ENCODE data around the gene PARP16. TPM values are rescaled to one million over a fixed set of nuclear protein-coding genes. Genes with fewer than 3 reads are reported as not detected.

Gene PARP16
- total and polyA plus RNA-seq, 9 of the 15 experiments (the other 6 are each of a cell fraction or from before 2014, with no cell fraction given): 3.0 to 9.9 (median 5.8) TPM

DNA sequence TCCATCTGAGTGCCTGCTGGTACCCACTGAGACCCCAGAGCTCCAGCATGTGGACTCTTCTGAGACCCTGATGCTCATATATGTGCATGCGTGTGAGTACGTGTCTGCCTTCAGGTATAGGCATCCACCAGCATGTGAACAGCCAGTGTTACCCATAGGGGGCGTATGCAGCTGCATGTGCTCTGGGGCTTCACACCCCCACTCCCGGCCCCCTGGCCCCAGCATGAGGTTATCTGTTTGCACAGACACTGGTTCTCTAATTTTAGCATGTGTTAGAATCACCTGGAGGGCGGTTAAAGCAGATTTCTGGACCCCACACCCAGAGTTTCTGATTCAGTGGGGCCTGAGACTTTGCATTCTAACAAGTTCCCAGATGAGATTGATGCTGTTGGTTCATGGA is 74.6 kb downstream of the PARP16 start (continued):
- TF ChIP-seq CCNT2 (IDR thresholded peaks at IDR 0.05; ENCODE audit: borderline replicate concordance, extremely low read depth, insufficient read length, low read depth, low read length): no peak
- TF ChIP-seq, protein P1, sequence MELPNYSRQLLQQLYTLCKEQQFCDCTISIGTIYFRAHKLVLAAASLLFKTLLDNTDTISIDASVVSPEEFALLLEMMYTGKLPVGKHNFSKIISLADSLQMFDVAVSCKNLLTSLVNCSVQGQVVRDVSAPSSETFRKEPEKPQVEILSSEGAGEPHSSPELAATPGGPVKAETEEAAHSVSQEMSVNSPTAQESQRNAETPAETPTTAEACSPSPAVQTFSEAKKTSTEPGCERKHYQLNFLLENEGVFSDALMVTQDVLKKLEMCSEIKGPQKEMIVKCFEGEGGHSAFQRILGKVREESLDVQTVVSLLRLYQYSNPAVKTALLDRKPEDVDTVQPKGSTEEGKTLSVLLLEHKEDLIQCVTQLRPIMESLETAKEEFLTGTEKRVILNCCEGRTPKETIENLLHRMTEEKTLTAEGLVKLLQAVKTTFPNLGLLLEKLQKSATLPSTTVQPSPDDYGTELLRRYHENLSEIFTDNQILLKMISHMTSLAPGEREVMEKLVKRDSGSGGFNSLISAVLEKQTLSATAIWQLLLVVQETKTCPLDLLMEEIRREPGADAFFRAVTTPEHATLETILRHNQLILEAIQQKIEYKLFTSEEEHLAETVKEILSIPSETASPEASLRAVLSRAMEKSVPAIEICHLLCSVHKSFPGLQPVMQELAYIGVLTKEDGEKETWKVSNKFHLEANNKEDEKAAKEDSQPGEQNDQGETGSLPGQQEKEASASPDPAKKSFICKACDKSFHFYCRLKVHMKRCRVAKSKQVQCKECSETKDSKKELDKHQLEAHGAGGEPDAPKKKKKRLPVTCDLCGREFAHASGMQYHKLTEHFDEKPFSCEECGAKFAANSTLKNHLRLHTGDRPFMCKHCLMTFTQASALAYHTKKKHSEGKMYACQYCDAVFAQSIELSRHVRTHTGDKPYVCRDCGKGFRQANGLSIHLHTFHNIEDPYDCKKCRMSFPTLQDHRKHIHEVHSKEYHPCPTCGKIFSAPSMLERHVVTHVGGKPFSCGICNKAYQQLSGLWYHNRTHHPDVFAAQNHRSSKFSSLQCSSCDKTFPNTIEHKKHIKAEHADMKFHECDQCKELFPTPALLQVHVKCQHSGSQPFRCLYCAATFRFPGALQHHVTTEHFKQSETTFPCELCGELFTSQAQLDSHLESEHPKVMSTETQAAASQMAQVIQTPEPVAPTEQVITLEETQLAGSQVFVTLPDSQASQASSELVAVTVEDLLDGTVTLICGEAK (IDR thresholded peaks at IDR 0.05): no peak
- TF ChIP-seq, protein P1 (CRISPR knock-in tag; IDR thresholded peaks at IDR 0.05): no peak
- TF ChIP-seq, protein P2, sequence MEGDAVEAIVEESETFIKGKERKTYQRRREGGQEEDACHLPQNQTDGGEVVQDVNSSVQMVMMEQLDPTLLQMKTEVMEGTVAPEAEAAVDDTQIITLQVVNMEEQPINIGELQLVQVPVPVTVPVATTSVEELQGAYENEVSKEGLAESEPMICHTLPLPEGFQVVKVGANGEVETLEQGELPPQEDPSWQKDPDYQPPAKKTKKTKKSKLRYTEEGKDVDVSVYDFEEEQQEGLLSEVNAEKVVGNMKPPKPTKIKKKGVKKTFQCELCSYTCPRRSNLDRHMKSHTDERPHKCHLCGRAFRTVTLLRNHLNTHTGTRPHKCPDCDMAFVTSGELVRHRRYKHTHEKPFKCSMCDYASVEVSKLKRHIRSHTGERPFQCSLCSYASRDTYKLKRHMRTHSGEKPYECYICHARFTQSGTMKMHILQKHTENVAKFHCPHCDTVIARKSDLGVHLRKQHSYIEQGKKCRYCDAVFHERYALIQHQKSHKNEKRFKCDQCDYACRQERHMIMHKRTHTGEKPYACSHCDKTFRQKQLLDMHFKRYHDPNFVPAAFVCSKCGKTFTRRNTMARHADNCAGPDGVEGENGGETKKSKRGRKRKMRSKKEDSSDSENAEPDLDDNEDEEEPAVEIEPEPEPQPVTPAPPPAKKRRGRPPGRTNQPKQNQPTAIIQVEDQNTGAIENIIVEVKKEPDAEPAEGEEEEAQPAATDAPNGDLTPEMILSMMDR (IDR thresholded peaks at IDR 0.05 in 2 of 3, conservative IDR thresholded peaks at IDR 0.05 in 1 of 3; ENCODE audit: insufficient read depth in 2 of 3, low read depth in 1 of 3, low read length in 3 of 3): peak; percentile 89 to 92 (median 89)
- TF ChIP-seq SIRT6 (IDR thresholded peaks at IDR 0.05; ENCODE audit: low read depth, low read length): no peak
- no peak for TF ChIP-seq HMG20A (CRISPR knock-in tag; conservative IDR thresholded peaks at IDR 0.05)
- TF ChIP-seq U2AF2 (optimal IDR thresholded peaks at IDR 0.05; ENCODE audit: low read depth, low read length): no peak
- no peak for TF ChIP-seq PCBP1 (IDR thresholded peaks at IDR 0.05; ENCODE audit: low read depth, low read length, poor library complexity, severe bottlenecking)
- TF ChIP-seq JUN (IDR thresholded peaks at IDR 0.05; ENCODE audit: borderline replicate concordance, low read depth, low read length): peak; percentile 57; the same call in 1 of the 2 replicates
- TF ChIP-seq JUN (CRISPR knock-in tag; IDR thresholded peaks at IDR 0.05; ENCODE audit: borderline replicate concordance): no peak
- TF ChIP-seq ZKSCAN1 (IDR thresholded peaks at IDR 0.05; ENCODE audit: low read depth, low read length): no peak
- no peak for TF ChIP-seq RBM17 (IDR thresholded peaks at IDR 0.05; ENCODE audit: borderline replicate concordance, low read depth, low read length)
- no peak for TF ChIP-seq MBD2 (IDR thresholded peaks at IDR 0.05; ENCODE audit: borderline replicate concordance, low read depth)
- no peak for TF ChIP-seq NFRKB (IDR thresholded peaks at IDR 0.05; ENCODE audit: low read depth)
- peak; percentile 70 for TF ChIP-seq TAL1 (IDR thresholded peaks at IDR 0.05)
- TF ChIP-seq PRMT5 (CRISPR knock-in tag; IDR thresholded peaks at IDR 0.05): no peak
- no peak for TF ChIP-seq SMARCE1 (IDR thresholded peaks at IDR 0.05)
- TF ChIP-seq, protein P3, sequence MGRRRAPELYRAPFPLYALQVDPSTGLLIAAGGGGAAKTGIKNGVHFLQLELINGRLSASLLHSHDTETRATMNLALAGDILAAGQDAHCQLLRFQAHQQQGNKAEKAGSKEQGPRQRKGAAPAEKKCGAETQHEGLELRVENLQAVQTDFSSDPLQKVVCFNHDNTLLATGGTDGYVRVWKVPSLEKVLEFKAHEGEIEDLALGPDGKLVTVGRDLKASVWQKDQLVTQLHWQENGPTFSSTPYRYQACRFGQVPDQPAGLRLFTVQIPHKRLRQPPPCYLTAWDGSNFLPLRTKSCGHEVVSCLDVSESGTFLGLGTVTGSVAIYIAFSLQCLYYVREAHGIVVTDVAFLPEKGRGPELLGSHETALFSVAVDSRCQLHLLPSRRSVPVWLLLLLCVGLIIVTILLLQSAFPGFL (CRISPR knock-in tag; IDR thresholded peaks at IDR 0.05): no peak
- TF ChIP-seq EGR1 (conservative IDR thresholded peaks at IDR 0.05): peak; percentile 69

Measured in K562 (cell line).